HG03095 (cell line): ENCODE results near the gene SLC32A1.
A peak's percentile ranks its signal among the peaks of the same experiment; 100 is the strongest.

ENCODE experiments used
- ATAC-seq: cut with Tn5 transposase; IDR thresholded peaks from one replicate; pipeline ENCODE4 v1.9.1; 2021; ENCODE audit warnings: moderate library complexity; ENCODE audit not compliant: unreplicated experiment

The SLC32A1 gene

DNA sequence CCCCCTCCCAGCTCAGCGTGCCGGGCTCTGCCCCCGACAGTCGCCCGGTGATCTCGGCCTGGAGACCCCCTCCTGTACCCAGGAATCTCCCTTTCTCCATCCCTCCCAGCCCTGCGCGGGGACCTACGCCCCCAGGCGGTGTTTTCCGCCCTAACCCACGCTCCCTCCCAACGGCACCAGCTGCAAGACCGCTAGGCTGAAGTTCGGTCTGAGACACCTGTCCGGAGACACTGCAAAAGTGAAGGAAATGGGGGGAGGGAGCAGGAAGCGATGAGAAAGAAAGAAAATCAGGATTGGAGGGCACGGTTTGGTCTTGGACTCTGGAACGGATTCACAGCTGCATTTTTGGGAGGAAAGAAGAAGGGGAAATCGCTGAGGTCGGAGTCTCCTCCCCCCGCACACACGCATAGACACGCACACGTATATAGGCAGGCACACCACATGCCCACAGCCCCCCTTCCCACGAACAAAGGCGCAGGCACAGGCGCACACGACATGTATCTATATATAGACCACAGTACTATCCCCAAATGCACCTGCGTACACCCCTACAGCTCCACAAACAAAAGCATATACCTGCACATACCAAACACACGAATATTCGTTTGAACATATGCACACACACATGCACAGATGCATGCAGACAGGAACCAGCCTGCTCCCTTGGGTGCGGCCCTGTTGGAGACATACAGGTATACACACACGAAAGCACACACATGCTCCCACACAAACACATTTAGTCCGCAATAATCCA, 1.0 kb downstream of the SLC32A1 start:
- ATAC-seq = no peak

DNA sequence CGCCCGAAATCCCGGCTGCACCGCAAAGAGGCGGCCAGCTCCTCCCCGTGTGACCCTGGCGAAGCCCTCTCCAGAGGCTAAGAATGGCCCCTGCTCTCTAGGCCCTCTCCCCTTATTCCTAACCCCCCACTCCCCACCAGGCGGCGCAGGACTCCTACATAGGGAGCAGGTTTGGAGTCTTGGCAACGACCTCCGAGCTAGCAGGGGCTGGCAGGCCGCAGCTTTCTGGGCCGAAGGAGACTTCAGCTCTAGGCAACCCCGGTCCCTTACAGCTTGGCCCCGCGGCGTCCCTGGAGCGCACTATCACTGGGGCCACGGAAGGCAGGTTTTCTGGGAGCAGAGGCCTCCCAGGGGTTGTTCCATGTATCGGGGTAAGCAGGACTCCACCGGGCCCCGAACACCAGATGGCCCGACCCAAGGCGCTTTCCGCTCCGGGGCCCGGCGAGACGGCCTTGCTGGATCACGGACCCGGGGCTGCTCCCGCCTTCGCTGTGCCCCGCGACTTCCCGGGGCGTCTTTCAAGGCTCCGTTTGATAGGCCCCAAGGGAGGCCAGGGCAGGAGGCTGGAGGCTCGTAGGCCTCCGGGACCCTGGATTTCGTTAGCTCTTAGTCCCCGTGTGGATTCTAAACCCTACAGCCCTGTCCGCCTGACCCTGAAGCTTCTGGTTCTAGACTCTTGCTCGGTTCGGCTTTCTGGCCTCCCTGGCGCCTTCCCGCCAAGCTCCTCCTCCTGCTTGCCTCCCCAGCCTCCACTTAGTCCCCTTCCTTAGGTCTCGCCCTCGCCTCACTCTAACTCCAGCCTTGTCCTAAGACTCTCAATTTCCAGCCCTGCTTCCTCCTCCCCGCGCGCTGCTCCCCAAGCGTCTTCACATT, 1.9 kb downstream of the SLC32A1 start:
- no peak for ATAC-seq

DNA sequence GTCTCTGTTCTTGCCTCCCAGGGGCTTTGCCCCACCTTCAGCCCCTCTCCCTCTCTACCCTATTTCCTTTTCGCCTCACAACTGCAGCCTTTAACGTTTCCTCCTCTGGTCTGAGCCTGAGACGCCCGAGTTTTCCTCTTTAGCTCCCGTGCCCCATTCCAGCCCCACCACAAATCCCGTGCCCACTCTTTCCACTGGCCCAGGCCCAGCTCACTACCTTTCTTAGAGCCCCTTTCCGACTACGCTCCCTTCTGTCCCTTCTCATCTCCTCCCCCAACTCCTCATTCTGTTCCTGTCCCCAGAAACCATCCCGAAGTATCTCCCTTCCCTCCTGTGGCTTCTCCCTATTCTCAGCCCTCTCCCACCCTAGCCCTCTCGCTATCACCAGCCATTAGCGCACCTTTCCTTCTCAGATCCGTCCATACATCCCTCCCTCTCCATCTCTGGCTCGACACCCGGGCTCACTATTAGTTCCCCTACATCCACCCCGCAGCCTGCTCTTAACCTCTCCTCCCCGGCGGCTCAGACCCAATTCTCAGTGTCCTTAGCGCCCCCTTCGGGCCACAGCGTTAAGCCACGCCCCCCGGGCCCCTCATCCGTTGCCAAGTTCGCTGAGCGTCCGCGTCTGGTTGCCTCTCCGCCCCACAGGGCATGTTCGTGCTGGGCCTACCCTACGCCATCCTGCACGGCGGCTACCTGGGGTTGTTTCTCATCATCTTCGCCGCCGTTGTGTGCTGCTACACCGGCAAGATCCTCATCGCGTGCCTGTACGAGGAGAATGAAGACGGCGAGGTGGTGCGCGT, 2.7 kb downstream of the SLC32A1 start:
- no peak for ATAC-seq

DNA sequence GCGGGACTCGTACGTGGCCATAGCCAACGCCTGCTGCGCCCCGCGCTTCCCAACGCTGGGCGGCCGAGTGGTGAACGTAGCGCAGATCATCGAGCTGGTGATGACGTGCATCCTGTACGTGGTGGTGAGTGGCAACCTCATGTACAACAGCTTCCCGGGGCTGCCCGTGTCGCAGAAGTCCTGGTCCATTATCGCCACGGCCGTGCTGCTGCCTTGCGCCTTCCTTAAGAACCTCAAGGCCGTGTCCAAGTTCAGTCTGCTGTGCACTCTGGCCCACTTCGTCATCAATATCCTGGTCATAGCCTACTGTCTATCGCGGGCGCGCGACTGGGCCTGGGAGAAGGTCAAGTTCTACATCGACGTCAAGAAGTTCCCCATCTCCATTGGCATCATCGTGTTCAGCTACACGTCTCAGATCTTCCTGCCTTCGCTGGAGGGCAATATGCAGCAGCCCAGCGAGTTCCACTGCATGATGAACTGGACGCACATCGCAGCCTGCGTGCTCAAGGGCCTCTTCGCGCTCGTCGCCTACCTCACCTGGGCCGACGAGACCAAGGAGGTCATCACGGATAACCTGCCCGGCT, 3.4 kb downstream of the SLC32A1 start:
- no peak for ATAC-seq

DNA sequence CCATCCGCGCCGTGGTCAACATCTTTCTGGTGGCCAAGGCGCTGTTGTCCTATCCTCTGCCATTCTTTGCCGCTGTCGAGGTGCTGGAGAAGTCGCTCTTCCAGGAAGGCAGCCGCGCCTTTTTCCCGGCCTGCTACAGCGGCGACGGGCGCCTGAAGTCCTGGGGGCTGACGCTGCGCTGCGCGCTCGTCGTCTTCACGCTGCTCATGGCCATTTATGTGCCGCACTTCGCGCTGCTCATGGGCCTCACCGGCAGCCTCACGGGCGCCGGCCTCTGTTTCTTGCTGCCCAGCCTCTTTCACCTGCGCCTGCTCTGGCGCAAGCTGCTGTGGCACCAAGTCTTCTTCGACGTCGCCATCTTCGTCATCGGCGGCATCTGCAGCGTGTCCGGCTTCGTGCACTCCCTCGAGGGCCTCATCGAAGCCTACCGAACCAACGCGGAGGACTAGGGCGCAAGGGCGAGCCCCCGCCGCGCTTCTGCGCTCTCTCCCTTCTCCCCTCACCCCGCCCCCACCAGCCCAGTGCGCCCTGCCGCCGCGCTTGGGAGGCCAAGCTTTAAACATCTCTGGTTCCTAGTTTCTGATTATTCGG, 4.0 kb downstream of the SLC32A1 start:
- no peak for ATAC-seq

DNA sequence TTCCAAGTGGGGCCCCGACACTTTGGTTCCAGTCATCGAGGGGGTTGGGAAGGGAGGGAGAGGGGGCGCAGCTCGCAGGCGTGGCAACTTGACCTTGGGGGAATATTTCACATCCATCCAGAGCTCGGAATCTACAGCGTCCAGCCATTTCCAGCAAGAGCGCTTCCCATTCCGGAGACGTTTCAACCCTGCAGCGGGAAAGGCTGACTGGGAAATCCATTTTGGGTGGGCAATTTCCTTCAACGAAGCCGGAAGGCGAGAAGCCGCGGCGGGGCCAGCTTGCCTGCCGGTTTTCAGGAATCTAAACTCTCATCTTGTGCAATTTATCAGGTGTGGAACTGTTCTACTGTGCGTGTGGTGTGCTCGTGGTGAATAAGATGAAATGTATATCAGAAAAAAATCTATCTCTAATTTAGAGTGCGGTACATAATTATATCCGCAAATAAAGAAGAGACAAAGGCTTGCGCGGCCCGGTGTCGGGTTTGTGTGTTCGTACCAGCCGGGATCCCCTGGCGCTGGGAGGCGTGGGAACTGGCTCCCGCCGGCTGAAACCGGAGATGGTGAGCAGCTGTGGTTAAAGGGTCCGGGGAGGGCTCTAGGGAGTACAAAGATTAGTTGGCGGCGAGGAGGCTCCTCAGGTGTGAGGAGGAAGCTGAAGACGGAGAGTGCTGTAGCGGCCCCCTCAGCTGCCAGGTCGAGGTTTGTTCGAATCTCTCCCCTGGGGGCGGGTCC, 4.8 kb downstream of the SLC32A1 start:
- no peak for ATAC-seq

DNA sequence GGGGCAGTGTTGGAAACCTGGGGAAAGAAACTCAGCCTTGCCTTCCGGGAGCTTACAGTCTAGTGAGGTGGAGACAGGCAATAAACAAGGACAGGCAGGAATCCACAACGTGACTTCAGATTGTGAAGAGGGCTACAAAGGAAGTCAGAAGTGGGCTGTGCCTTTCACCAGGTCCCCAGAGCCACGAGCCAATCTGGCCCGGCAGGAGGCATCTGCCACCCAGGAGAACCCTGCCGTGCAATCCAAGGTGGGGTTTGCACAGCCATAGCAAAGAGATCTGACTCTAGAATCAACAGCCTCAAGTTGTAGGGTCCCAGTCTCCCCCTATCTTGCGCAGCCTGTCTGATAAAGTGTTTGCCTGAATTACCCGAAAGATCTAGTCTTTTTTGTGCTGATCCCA, 5.5 kb downstream of the SLC32A1 start:
- no peak for ATAC-seq

GRCh38 chr20:38730167-38730988, 6.1 kb downstream of the SLC32A1 start:
- ATAC-seq = no peak

- no peak for ATAC-seq
Measured at GRCh38 chr20:38730989-38731737, 6.9 kb downstream of the SLC32A1 start.

- ATAC-seq = no peak
Measured at GRCh38 chr20:38731738-38732113, 7.4 kb downstream of the SLC32A1 start.

- ATAC-seq = no peak
Measured at GRCh38 chr20:38732981-38733380, 8.7 kb downstream of the SLC32A1 start.

DNA sequence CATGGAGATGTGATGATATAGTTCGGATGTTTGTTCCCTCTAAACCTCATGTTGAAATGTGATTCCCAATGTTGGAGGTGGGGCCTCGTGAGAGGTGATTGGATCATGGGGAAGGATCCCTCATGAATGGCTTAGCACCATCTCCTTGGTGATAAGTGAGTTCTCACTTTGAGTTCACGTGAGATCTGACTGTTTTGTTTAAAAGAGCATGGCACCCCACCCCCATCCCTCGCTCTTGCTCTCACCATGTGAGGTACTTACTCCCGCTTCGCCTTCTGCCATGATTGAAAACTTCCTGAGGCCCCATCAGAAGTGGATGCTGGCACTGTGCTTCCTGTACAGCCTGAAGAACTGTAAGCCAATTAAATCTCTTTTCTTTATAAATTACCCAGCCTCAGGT, 10.9 kb downstream of the SLC32A1 start:
- ATAC-seq = no peak

- no peak for ATAC-seq
Measured at GRCh38 chr20:38737887-38738286, 13.6 kb downstream of the SLC32A1 start.

DNA sequence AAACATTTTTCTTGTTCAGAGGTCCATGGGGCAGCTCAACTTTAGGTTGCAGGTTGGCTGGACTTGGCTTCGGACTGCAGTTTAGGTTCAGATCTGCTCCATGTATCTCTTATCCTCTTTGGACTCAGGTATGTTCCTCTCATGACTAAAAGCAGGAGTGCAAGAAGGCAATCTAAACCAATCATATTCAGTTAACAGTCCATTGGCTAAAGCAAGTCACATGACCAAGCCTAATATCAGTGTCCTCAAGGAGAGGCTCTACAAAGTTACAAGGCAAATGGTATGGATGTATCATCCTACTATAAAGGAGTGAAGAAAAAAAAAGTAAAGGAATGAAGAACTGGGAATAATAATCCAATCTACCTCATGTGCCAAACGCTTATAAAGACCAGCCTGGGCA, 21.5 kb downstream of the SLC32A1 start:
- ATAC-seq = no peak

DNA sequence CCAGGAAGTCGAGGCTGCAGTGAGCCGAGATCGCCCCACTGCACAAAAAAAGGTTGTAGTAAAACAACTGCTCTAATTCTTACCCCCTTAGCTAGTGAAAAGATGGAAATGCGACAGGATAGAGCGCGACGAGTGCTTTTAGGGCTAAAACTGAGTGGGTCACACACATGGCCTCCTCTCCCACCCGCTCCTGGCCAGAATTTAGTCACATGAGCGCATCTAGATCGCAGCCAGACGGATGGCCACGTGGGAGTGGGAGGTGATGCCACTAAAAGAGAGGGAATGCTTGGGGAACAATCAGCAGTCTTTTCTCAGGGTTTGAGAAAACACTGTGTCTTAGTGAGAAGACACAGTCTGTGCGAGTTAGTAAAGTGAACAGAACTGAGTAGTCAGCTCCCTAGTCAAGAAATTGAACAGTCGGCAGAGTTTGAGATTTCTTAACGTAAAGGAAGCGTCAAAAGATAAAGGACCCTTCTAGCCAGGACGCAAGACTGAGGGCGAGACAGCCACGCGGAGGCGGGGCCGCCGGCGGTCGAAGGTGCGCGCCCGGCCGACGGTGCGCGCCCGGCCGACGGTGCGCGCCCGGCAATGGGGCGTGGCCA, 23.3 kb downstream of the SLC32A1 start:
- ATAC-seq = no peak

DNA sequence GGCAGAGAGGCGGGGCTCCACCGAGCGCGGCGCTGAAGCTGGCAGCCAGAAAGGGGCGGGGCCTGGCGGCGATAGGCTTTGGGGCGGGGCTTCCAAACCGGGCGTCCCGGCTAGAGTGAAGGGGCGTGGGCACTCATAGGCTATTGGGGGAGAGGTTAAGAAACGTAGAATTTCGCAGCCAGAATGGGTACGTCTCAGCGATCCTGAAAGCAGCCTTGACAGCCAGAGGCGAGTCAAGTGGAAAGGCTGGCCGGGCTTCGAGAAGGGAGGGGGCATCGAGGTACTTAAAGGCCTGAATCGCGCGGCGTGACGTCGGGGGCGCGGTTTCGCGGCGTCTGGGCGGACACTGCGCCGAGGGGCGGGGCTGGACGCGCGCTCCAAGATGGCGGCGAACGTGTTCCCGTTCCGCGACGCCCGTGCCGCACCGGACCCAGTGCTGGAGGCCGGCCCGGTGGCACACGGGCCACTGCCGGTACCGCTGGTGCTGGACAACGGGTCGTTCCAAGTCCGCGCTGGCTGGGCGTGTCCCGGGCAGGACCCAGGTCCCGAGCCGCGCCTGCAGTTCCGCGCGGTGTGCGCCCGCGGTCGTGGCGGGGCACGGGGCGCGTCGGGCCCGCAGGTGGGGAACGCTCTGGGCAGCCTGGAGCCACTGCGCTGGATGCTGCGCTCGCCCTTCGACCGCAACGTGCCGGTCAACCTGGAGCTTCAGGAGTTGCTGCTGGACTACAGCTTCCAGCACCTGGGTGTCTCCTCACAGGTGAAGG, 24.0 kb downstream of the SLC32A1 start, which contains the start of gene ACTR5:
TSS of gene ACTR5 (plus strand) at position 364 of the 764 bp plus-strand sequence. CDS start at position 383, 19 bp downstream.
- peak; percentile 84 for ATAC-seq

- ATAC-seq = peak; percentile 30
Measured at GRCh38 chr20:38748861-38749149, 24.5 kb downstream of the SLC32A1 start.
